NCI-H1048 (cell line): ENCODE measurements around the gene MINDY4.

ENCODE experiments used
- DNase-seq: peaks from one replicate; lab custom pipeline; 2025; lab: John Stamatoyannopoulos, UW

The MINDY4 gene

DNA sequence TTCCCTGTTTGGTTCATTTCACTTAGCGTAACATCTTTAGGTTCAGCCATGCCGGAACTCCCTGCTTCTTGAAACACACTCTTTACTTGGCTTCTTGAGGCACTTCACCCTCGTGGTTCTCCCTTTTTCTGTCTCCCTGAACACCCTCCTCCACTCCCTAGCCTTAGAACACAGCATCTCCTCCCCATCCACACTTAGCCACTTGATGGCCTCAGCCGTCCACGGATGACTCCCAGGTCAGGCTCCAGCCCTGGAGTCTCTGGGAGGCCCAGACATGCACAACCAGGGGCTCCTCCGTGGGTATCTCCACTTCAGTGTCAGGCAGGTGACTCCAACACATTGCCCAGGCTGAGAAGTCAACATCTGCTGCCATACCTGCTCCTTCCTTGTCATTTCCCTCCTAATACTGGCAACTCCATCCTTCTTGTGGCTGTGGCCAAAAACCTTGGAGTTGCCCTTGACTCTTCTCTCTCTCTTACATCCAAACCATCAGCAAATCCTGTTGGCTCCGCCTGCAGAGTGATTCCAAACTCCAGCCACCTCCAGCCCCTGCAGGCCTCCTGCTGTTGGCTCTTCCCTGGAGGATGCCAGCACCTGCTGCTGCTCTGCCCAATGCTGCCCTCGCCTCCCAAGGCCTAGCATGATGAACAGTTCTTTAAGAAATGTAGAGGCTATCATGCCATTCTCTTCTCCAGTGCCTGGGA, 27.7 kb upstream of the MINDY4 start:
- DNase-seq, result no peak

DNA sequence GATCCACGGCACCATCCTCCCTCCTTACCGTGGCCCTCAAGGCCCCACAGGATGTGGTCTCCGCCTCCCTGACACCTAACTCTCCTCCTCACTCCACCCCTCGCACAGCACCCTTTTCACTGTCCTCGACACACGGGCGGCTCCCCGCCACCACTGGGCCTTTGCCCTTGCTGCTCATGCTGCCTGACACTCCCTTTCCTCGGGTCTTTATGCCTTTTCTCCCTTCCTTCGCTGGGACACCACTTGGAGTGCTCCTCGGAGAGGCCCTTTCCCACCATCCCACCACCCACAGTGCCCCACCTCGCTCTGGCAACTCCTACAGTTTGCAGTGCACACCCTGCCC, 27.2 kb upstream of the MINDY4 start:
- no peak for DNase-seq

DNA sequence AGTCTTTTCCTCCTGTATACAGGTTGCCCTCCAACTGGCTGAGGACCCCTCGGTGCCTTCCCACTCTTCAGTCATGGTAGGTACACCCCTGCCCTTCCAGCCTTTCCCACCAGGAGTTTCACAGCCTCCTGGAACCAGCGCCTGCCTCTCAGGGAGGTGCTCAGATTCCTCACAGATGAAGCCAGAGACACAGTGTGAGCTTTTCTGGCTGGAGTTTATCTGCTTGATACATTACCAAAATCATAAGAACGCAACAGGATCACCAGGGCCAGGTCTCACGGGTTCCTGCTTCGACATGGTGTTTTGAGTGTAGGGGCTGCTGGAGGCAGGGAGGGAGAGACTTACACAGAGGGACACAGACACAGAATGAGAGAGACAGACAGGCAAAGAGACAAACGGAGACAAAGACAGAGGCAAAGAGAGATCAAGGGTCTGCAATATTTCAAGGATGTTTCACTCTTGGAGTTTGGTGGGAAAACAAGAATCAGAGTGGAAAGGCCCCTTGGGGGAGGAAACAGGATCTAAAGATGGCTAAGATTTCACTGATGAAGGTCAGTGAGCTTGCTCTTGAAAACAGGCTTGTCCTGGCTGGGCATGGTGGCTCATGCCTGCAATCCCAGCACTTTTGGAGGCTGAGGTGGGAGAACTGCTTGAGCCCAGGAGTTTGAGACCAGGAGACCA, 25.8 kb upstream of the MINDY4 start:
- DNase-seq, result no peak

- no peak for DNase-seq
Observed at GRCh38 chr7:30750010-30750409, 21.2 kb upstream of the MINDY4 start.

- no peak for DNase-seq
Observed at GRCh38 chr7:30750683-30751650, 20.2 kb upstream of the MINDY4 start.

DNA sequence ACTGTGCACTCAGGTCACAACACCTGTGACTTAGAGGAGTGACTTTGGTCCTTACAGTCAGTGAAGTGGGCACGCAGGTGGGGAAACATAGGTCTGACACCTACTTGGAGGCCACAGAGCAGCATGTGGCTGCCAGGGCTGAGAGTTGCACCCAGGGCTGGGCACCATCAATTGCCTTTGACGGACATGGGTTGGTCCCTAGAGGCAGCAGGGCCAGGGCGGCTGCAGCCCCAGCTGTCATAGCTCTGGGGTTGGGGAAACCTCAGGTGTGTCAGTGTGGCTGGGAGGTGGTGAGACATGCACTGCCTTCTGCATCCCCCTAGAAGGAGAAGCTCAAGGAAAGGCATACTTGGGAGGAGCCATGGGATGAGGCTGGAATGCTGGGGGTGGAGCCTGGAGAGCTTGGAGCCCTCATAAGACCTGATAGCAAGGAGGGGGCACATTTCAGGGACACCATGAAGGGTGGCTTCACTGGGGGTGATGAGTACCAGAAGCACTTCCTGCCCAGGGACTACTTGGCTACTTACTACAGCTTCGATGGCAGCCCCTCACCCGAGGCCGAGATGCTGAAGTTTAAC, 19.4 kb upstream of the MINDY4 start, which contains the start of gene INMT:
Gene INMT, plus strand, starts transcription at position 440 of the 578 bp plus-strand sequence. Its CDS starts 16 bp downstream, at position 456.
- DNase-seq, result no peak

DNA sequence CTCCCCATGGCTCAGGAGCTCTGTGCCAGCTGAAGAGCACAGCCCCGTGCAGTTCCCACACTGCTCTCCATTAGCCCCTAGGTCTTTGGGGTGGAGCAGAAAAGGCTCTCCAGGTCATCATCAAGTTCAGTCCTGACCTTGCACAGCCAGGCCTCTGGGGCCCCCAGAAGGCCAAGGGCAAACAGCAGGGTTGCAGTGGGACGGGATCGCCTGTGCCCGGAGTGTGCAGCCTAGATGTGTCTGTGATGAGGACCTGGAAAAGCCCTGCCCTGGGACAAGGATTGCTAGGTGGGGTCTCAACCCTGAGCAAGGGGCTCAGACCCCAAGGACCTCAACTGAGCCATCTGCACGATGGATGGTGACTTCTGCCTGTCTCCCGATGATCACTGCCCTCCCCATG, 18.7 kb upstream of the MINDY4 start:
- no peak for DNase-seq

- DNase-seq, result no peak
Observed at GRCh38 chr7:30752979-30753378, 18.2 kb upstream of the MINDY4 start.

- DNase-seq, result no peak
Observed at GRCh38 chr7:30754315-30754877, 16.8 kb upstream of the MINDY4 start.

DNA sequence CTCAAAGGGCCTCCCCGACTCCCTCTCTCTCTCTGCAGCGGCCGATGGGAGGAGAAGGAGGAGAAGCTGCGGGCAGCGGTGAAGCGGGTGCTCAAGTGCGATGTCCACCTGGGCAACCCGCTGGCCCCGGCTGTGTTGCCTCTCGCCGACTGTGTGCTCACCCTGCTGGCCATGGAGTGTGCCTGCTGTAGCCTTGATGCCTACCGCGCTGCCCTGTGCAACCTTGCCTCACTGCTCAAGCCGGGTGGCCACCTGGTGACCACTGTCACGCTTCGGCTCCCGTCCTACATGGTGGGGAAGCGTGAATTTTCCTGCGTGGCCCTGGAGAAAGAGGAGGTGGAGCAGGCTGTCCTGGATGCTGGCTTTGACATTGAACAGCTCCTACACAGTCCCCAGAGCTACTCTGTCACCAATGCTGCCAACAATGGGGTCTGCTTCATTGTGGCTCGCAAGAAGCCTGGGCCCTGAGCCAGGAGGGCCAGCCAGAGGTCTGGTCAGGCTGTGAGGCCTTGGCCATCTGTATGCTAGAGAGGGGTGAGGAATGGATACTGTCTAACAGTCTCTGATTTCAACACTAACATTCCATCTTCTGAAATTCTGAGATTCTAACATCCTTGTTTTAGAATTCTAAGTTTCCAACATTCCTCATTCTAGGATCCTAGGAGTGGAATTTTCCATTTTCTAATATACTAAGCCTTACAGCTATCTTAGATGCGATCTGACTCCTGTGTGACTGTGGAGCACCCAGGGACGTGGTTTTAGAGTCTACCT, 15.6 kb upstream of the MINDY4 start:
- DNase-seq, result no peak

- DNase-seq, result no peak
Observed at GRCh38 chr7:30757342-30757692, 13.9 kb upstream of the MINDY4 start.

DNA sequence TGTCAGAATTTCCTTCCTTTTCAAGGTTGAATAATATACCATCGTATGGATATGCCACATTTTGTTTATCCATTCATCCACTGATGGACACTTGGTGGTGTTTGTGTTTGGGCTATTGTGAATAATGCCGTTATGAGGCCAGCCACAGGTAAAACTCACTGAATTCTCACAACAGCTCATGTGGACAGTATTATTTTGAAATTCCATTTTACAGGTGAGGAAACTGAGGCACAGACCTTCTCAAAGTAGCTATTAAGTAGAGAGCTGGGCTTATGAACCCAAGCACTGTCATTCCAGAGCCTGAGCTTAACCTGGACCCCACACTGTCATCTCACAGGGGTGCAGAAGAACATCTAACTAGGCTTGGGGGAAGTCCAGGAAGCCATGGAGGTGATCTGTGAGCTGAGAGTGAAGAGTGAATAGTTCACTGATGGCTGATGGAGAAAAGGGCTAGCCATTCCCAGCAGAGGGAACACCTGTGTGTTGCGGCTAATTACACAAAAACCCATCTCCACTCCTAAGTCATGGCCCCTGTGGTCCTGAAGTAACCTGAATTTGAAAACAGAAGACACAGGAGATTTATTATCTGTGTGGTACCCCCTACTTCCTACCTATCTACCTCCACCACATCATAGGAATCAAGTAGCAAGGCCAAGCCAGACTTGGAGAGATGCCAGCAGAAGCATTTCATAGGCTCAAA, 10.6 kb upstream of the MINDY4 start:
- no peak for DNase-seq

DNA sequence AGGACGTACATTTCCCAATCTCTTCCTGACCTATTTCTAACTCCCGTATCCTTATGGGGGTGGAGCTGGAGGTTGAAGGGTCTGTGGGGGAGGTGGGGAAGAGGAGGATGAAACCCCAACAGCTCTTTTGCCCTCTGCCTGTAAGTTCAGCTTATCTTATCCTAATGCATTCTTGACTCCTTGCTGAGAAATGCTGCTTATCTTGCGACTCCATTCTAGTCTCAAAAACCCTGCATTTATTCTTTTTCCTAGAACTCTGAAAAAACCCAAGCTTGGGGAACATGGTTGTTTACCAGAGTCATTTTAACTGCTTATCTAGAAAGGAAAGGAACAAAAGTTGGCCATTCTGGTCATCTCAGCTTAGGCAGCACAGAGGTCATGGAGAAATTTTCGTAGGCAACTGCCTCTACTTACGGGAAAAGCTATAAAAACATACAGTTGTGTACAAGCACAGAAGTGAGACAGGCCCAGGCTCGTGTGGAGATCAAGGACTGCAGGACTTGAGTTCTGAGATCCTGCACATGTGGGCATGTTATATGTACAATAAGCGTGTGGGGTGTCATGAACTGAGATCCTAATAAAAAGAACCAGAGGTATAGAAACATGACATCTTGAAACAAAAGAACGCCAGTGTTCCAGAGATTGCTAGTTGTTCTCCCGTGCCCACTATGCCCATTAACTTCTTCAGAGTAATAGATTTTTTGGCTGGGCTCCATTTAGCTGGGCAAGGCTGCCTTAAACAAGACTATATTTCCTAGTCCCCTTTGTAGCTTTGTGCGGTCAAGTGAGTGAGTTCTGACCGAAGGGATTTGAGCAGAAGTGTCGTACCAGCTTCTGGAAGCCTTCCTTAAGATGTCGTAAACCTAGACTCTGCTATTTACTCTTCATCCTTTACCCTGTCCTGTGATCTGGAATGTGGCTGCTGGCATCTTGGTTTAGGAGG, 9.7 kb upstream of the MINDY4 start:
- DNase-seq, result no peak

DNA sequence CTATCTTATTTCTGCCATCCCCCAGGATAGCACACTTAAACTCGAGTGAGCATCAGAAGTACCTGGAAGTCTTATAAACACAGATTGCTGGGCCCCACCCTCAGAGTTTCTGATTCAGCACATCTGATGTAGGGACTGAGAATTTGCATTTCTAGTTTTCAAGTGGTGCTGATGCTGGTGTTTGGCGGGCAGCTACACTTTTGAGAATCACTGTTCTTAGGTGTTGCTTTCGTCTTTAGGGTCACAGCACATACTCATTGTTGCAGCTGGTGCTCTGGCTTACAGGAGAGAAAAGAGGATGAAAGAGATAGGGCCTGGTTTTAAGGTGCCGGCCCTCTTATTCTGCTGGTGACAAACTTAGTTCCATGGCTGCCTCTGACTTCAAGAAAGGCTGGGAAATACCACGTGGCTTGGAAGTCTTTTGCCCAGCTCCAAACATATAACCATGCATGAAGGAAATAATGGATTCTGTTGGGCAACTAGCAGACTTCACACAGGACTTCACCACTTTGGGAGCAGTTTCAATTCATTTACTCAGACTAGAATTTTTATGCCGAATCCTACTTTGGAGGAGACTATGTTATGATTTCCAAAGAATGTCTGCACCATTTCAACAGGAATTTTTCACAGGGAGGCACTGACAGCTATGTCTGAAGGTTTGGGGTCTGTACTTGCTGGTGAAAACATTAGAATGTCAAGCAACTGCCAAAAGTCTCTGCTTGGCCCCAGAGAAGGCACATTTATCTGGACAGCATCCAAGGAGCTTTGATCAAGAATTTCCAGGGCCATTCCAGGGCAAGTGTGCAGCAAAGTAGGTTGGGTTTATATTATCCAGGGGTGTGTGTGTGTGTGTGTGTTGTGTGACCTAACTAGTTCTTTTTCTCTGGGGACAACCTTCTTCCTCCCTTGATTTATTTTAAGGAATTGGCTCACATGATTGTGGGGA, 6.9 kb upstream of the MINDY4 start:
- no peak for DNase-seq

DNA sequence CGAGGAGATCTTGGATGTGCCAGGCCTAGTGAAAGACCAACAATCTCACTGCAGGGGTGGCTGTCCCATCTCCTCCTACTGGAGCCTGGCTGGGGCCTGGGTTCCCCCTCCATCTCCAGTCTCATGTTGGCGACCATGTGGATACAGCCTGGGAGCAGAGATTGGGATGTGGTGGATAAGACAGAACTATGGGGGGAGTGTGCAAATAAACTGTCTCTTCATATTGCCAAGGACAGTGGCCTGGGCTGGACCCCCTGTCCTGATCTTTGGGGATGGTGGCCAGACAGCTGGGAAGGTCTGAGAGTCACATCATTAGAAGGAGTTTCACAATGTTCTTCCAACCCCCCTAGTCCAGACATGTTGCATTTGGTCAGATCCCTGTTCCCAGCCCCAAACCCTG, 5.8 kb upstream of the MINDY4 start:
- no peak for DNase-seq

DNA sequence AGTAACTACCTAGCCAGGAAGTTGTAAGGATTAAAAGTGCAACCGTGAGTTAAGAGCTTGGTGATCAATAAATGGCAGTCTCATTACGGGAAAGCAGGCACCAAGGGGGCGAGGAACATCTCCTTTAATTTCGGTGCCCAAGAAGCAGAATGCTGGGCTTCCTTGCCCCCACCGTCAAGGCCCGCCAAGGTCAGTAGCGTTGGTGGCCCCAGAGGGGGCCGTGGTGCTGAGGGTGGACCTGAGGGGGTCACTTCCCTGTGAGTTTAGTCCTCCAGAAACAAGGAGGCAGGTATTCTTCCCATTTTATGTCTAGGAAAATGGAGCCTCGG, 408 bp upstream of the MINDY4 start:
- DNase-seq, result no peak

GRCh38 chr7:30771880-30772425, 736 bp downstream of the MINDY4 start:
- no peak for DNase-seq

DNA sequence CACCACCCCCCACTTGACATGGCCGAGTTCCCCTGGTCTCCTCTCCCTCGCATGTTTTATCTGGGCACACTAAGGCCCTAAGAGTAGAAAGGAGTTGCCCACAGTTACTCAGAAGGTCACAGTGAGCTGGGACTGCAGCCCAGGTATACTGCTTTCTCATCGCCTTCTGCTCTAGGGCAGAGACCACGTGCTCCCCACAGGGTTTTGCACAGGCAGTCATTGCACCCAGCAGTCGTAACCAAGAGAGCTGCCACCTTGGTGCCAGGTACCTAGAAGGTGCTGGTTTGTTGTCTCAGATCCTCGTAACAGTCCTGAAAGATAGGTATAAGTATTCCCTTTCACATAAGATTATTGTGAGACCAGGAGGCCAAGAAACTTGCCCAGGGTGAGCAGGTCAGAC, 1.8 kb downstream of the MINDY4 start:
- no peak for DNase-seq
